Activated T-helper 1 cell treated with Interleukin-2 at 50 U/mL for 16 hours (primary cell): ENCODE results near the gene CFAP73.
"Not testable (repeated sequence)": the region's sequence is repeated elsewhere in the genome, so short reads cannot be mapped to it uniquely, and the experiment has no call there.

Experiments used
- DNase-seq: peaks from one replicate; pipeline ENCODE4 v3.0.0-alpha.2; 2020; ENCODE audit warnings: low read depth

Gene CFAP73

GRCh38 chr12:113149361-113150150, at the start of gene CFAP73:
CFAP73 (plus strand) TSS chr12:113149724; CDS start chr12:113149858, 134 bp downstream.
- DNase-seq, result no peak

- no peak for DNase-seq
Measured at GRCh38 chr12:113099764-113100163, 49.8 kb upstream of the CFAP73 start.

- no peak for DNase-seq
Measured at GRCh38 chr12:113101751-113102150, 47.8 kb upstream of the CFAP73 start.

GRCh38 chr12:113102811-113103210, 46.7 kb upstream of the CFAP73 start:
- no peak for DNase-seq

- peak; percentile 57 for DNase-seq
Measured at GRCh38 chr12:113103756-113104450, 45.6 kb upstream of the CFAP73 start.

GRCh38 chr12:113104953-113105510, 44.5 kb upstream of the CFAP73 start:
- DNase-seq, result no peak

- no peak for DNase-seq
Measured at GRCh38 chr12:113105606-113106271, 43.8 kb upstream of the CFAP73 start.

GRCh38 chr12:113106361-113106760, 43.2 kb upstream of the CFAP73 start:
- no peak for DNase-seq

- DNase-seq, result no peak
Measured at GRCh38 chr12:113108308-113108707, 41.2 kb upstream of the CFAP73 start.

GRCh38 chr12:113109360-113109759, 40.2 kb upstream of the CFAP73 start:
- DNase-seq, result no peak

GRCh38 chr12:113109872-113110599, 39.5 kb upstream of the CFAP73 start:
- no peak for DNase-seq

- DNase-seq, result no peak
Measured at GRCh38 chr12:113111247-113111646, 38.3 kb upstream of the CFAP73 start.

- DNase-seq, result no peak
Measured at GRCh38 chr12:113112043-113112899, 37.3 kb upstream of the CFAP73 start.

GRCh38 chr12:113113397-113113796, 36.1 kb upstream of the CFAP73 start:
- DNase-seq, result no peak

- no peak for DNase-seq
Measured at GRCh38 chr12:113114447-113115178, 34.9 kb upstream of the CFAP73 start.

- DNase-seq, result no peak
Measured at GRCh38 chr12:113115455-113116126, 33.9 kb upstream of the CFAP73 start.

- no peak for DNase-seq
Measured at GRCh38 chr12:113116875-113117274, 32.6 kb upstream of the CFAP73 start.

GRCh38 chr12:113117684-113118083, 31.8 kb upstream of the CFAP73 start:
- DNase-seq, result not testable (repeated sequence)

GRCh38 chr12:113118142-113118541, 31.4 kb upstream of the CFAP73 start:
- no peak for DNase-seq
